ENCODE measurements around the gene ABCA7.

DNA sequence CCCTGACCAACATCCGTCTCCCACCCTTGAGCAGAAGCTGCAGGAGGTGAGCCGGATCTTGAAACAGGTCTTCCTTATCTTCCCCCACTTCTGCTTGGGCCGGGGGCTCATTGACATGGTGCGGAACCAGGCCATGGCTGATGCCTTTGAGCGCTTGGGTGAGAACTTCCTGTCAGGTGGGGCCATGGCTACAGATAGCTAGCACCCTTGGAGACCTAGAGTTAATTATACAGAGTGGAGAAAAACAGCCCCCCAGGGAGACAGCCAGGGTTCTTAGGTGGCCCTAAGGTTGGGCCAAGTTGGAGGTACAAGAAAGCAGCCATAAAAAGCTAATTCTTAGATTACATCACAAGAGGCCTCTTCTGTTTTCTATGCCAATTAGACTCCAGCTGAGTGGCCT lies 18.2 kb downstream of the ABCA7 start:
- TF ChIP-seq, protein P1, sequence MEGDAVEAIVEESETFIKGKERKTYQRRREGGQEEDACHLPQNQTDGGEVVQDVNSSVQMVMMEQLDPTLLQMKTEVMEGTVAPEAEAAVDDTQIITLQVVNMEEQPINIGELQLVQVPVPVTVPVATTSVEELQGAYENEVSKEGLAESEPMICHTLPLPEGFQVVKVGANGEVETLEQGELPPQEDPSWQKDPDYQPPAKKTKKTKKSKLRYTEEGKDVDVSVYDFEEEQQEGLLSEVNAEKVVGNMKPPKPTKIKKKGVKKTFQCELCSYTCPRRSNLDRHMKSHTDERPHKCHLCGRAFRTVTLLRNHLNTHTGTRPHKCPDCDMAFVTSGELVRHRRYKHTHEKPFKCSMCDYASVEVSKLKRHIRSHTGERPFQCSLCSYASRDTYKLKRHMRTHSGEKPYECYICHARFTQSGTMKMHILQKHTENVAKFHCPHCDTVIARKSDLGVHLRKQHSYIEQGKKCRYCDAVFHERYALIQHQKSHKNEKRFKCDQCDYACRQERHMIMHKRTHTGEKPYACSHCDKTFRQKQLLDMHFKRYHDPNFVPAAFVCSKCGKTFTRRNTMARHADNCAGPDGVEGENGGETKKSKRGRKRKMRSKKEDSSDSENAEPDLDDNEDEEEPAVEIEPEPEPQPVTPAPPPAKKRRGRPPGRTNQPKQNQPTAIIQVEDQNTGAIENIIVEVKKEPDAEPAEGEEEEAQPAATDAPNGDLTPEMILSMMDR (IDR thresholded peaks at IDR 0.05), result no peak
- no peak for TF ChIP-seq POLR2A (IDR thresholded peaks at IDR 0.05)
